HG02852 (cell line): ENCODE results near the gene SHB.

Source experiments
- ATAC-seq: cut with Tn5 transposase; IDR thresholded peaks from one replicate; pipeline ENCODE4 v1.9.1; 2021; ENCODE audit warnings: mild to moderate bottlenecking, moderate library complexity; ENCODE audit not compliant: unreplicated experiment

The SHB gene

GRCh38 chr9:37956423-37956820 is 112.6 kb downstream of the SHB start:
- ATAC-seq, result no peak

GRCh38 chr9:37955781-37956422 is 113.1 kb downstream of the SHB start:
- ATAC-seq, result no peak

- ATAC-seq, result peak; percentile 58
Measured at GRCh38 chr9:37954581-37954981, 114.4 kb downstream of the SHB start.

- ATAC-seq, result peak; percentile 72
Measured at GRCh38 chr9:37953775-37954437, 115.1 kb downstream of the SHB start.

GRCh38 chr9:37953206-37953774 is 115.7 kb downstream of the SHB start:
- ATAC-seq, result no peak

- ATAC-seq, result no peak
Measured at GRCh38 chr9:37952731-37953130, 116.3 kb downstream of the SHB start.

GRCh38 chr9:37951671-37952449 is 117.2 kb downstream of the SHB start:
- ATAC-seq, result no peak

- no peak for ATAC-seq
Measured at GRCh38 chr9:37950561-37950960, 118.5 kb downstream of the SHB start.

GRCh38 chr9:37949576-37949975 is 119.5 kb downstream of the SHB start:
- no peak for ATAC-seq

- no peak for ATAC-seq
Measured at GRCh38 chr9:37948417-37948980, 120.5 kb downstream of the SHB start.

- ATAC-seq, result no peak
Measured at GRCh38 chr9:37947977-37948376, 121.0 kb downstream of the SHB start.

- no peak for ATAC-seq
Measured at GRCh38 chr9:37947471-37947870, 121.6 kb downstream of the SHB start.

GRCh38 chr9:37946971-37947370 is 122.1 kb downstream of the SHB start:
- no peak for ATAC-seq

GRCh38 chr9:37946041-37946440 is 123.0 kb downstream of the SHB start:
- ATAC-seq, result no peak

GRCh38 chr9:37944671-37945481 is 124.2 kb downstream of the SHB start:
- no peak for ATAC-seq

- no peak for ATAC-seq
Measured at GRCh38 chr9:37944266-37944650, 124.8 kb downstream of the SHB start.

- ATAC-seq, result no peak
Measured at GRCh38 chr9:37943345-37944265, 125.4 kb downstream of the SHB start.

GRCh38 chr9:37942621-37943344 is 126.2 kb downstream of the SHB start:
- ATAC-seq, result no peak

GRCh38 chr9:37941253-37941652 is 127.8 kb downstream of the SHB start:
- no peak for ATAC-seq
